Measurements from ENCODE around the gene SPSB1.

SPSB1 gene

GRCh38 chr1:9366943-9367780 is 74.5 kb downstream of the SPSB1 start:
- TF ChIP-seq REST (IDR thresholded peaks at IDR 0.05; ENCODE audit: low read depth) (no peak), CEBPB (IDR thresholded peaks at IDR 0.05) (no peak), RAD21 (IDR thresholded peaks at IDR 0.05; ENCODE audit: low read depth) (no peak), NFIC (IDR thresholded peaks at IDR 0.05) (no peak), ZBTB7A (IDR thresholded peaks at IDR 0.05; ENCODE audit: low read depth) (no peak), EGR1 (IDR thresholded peaks at IDR 0.05) (no peak), YY1 (IDR thresholded peaks at IDR 0.05; ENCODE audit: low read depth) (no peak)

DNA sequence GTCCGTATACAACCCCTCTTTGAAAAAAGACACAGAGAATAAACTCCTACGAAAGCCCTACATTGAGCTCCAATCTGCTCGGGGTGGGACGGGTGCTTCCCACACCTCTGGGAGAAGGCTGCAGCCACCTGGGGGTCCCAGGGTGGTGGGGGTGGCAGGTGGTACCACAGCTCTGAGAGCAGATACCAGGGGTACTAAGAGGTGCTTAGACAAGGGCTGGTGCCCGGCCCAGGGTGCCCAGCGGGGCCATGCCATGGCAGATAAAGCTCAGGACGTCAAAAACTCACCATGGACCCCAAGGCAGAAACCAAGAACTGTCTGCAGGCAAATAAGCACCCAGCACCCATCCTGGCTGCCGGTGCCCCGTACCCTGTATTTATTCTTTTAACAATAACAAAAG is 75.1 kb downstream of the SPSB1 start:
- TF ChIP-seq NFIC (IDR thresholded peaks at IDR 0.05), result no peak
- no peak for TF ChIP-seq TAF1 (IDR thresholded peaks at IDR 0.05; ENCODE audit: low read depth)
- TF ChIP-seq CREB1 (IDR thresholded peaks at IDR 0.05; ENCODE audit: low read depth), result no peak
- no peak for TF ChIP-seq CEBPB (IDR thresholded peaks at IDR 0.05)
- no peak for TF ChIP-seq EGR1 (IDR thresholded peaks at IDR 0.05)
- no peak for TF ChIP-seq REST (IDR thresholded peaks at IDR 0.05; ENCODE audit: low read depth)
- TF ChIP-seq ZBTB7A (IDR thresholded peaks at IDR 0.05; ENCODE audit: low read depth), result no peak
- no peak for TF ChIP-seq RAD21 (IDR thresholded peaks at IDR 0.05; ENCODE audit: low read depth)
- no peak for TF ChIP-seq FOXM1 (IDR thresholded peaks at IDR 0.05; ENCODE audit: borderline replicate concordance, low read depth)
- no peak for TF ChIP-seq TEAD4 (IDR thresholded peaks at IDR 0.05)
- no peak for TF ChIP-seq TCF12 (IDR thresholded peaks at IDR 0.05; ENCODE audit: low read depth)
- TF ChIP-seq MAX (IDR thresholded peaks at IDR 0.05), result no peak
- no peak for TF ChIP-seq USF1 (IDR thresholded peaks at IDR 0.05)
- TF ChIP-seq EP300 (IDR thresholded peaks at IDR 0.05; ENCODE audit: borderline replicate concordance), result no peak

- TF ChIP-seq TEAD4 (IDR thresholded peaks at IDR 0.05) (no peak), ZBTB7A (IDR thresholded peaks at IDR 0.05; ENCODE audit: low read depth) (no peak), YY1 (IDR thresholded peaks at IDR 0.05; ENCODE audit: low read depth) (no peak), TAF1 (IDR thresholded peaks at IDR 0.05; ENCODE audit: low read depth) (no peak), FOXM1 (IDR thresholded peaks at IDR 0.05; ENCODE audit: borderline replicate concordance, low read depth) (no peak), EP300 (IDR thresholded peaks at IDR 0.05; ENCODE audit: borderline replicate concordance) (no peak), RAD21 (IDR thresholded peaks at IDR 0.05; ENCODE audit: low read depth) (no peak), CEBPB (IDR thresholded peaks at IDR 0.05) (no peak), MAX (IDR thresholded peaks at IDR 0.05) (no peak), NFIC (IDR thresholded peaks at IDR 0.05) (no peak), EGR1 (IDR thresholded peaks at IDR 0.05) (no peak)
Observed at GRCh38 chr1:9368356-9368755, 75.7 kb downstream of the SPSB1 start.

- no peak for TF ChIP-seq RAD21 (IDR thresholded peaks at IDR 0.05; ENCODE audit: low read depth)
- TF ChIP-seq TEAD4 (IDR thresholded peaks at IDR 0.05), result no peak
- TF ChIP-seq FOXM1 (IDR thresholded peaks at IDR 0.05; ENCODE audit: borderline replicate concordance, low read depth), result no peak
- TF ChIP-seq EGR1 (IDR thresholded peaks at IDR 0.05), result no peak
- TF ChIP-seq ZBTB7A (IDR thresholded peaks at IDR 0.05; ENCODE audit: low read depth), result no peak
- TF ChIP-seq CREB1 (IDR thresholded peaks at IDR 0.05; ENCODE audit: low read depth), result no peak
- no peak for TF ChIP-seq CEBPB (IDR thresholded peaks at IDR 0.05)
Observed at GRCh38 chr1:9369964-9370788, 77.5 kb downstream of the SPSB1 start.

GRCh38 chr1:9371391-9371935 is 78.8 kb downstream of the SPSB1 start:
- TF ChIP-seq TEAD4 (IDR thresholded peaks at IDR 0.05) (0 out of 2 replicates have a peak, but pooled peaks have one; percentile 6), MAX (IDR thresholded peaks at IDR 0.05) (peak; percentile 53; the same call in 1 of the 2 replicates), REST (IDR thresholded peaks at IDR 0.05; ENCODE audit: low read depth) (no peak)
